GM12875 (cell line): Measurements from ENCODE around the gene DKK3.

Experiments
- H3K4me3 ChIP-seq: one replicate; pipeline ENCODE4 v1.5.1; 2011; ENCODE audit warnings: low read depth, low read length, control low read depth
- CTCF ChIP-seq: IDR thresholded peaks from 2 replicates; pipeline ENCODE4 v1.5.1; 2011; ENCODE audit warnings: low read depth, mild to moderate bottlenecking, control low read depth, inconsistent platforms, low read length, moderate library complexity, borderline replicate concordance; ENCODE audit not compliant: insufficient read depth

Gene DKK3

GRCh38 chr11:11915625-11916024 is 92.8 kb downstream of the DKK3 start:
- H3K4me3 ChIP-seq: no peak overlapping the region
- no peak for TF ChIP-seq CTCF

DNA sequence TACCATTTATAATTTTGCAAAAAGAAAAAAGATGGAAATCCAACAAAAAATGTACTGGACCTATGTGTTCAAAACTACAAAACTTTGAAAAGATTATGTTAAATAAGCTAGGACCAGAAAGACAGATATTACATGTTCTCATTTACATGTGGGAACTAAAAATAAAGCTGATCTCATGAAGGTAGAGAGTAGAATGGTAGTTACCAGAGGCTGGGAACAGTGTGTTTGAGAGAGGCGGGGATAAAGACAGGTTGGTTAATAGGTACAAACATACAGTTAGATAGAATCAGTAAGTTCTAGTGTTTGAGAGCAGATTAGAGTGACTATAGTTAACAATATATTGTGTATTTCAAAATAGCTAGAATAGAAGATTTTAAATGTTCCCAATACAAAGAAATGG is 95.0 kb downstream of the DKK3 start:
- no peak overlapping the region for H3K4me3 ChIP-seq
- no peak for TF ChIP-seq CTCF
